Fibroblast of pulmonary artery (primary cell): ENCODE data around the gene ZNF232.
"Not testable (repeated sequence)": the region's sequence is repeated elsewhere in the genome, so short reads cannot be mapped to it uniquely, and the experiment has no call there.

Experiments used
- DNase-seq: peaks from one replicate; pipeline ENCODE4 v3.0.0-alpha.2; 2010; ENCODE audit warnings: low read depth
- H3K4me3 ChIP-seq: replicated peaks from 2 replicates; pipeline ENCODE4 v1.5.1; 2011; ENCODE audit warnings: low read depth, mild to moderate bottlenecking, control low read depth, low read length, moderate library complexity
- TF ChIP-seq, protein P1 (sequence below): IDR thresholded peaks from 2 replicates; pipeline ENCODE4 v1.5.1; 2011; ENCODE audit warnings: mild to moderate bottlenecking, control low read depth, low read length, inconsistent platforms; ENCODE audit errors: missing control alignments

Gene ZNF232

DNA sequence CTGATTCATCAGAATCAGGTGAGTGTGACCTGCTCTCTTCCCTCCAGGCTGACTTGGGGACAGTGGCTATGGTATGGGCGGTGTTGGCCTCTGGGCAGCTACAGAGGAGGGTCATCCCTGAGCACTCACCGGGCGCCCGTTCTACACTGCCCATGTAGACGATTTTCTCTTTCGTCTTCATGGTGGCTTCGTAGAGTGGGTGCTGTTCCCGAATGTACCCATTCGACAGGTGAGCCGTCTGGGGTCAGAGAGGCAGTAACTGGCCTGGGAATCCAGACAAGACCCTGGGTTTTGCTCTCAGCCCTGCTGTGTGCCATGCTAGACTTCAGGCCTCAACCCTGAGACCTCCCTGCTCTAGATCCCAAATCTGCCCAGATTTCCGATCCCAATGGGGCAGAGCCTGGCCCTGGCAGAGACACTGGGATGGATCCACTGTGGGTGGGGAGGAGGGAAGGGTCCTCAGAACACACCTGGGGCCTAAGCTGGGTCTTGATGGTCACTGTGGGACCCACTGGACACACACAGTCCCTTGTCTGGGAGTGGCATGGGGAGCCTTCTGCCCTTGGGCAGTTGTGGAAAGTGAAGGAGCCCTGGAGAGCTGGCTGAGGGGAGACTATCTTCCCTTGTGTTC lies 17.3 kb upstream of the ZNF232 start:
- DNase-seq: no peak
- H3K4me3 ChIP-seq: no peak overlapping the region
- TF ChIP-seq, protein P1, sequence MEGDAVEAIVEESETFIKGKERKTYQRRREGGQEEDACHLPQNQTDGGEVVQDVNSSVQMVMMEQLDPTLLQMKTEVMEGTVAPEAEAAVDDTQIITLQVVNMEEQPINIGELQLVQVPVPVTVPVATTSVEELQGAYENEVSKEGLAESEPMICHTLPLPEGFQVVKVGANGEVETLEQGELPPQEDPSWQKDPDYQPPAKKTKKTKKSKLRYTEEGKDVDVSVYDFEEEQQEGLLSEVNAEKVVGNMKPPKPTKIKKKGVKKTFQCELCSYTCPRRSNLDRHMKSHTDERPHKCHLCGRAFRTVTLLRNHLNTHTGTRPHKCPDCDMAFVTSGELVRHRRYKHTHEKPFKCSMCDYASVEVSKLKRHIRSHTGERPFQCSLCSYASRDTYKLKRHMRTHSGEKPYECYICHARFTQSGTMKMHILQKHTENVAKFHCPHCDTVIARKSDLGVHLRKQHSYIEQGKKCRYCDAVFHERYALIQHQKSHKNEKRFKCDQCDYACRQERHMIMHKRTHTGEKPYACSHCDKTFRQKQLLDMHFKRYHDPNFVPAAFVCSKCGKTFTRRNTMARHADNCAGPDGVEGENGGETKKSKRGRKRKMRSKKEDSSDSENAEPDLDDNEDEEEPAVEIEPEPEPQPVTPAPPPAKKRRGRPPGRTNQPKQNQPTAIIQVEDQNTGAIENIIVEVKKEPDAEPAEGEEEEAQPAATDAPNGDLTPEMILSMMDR: no peak

DNA sequence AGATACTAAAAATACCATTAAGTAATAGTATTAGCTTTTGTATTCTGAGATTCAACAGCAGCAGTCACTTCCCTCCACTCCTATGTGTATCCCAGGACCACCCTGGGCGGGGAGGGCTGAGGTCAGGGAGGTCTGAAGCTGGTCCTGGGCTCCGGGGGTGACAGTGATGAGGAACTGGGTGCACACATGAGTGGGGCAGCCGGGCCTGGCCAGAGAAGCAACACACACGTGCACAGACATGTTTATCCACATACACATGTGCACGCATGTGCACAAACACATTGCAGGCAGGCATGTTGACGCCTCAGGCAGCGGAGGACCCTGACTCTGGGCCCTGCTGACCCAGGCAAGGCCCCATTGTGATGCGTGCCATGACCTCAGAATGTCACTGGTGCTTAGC lies 16.7 kb upstream of the ZNF232 start:
- not testable (repeated sequence) for DNase-seq, H3K4me3 ChIP-seq

DNA sequence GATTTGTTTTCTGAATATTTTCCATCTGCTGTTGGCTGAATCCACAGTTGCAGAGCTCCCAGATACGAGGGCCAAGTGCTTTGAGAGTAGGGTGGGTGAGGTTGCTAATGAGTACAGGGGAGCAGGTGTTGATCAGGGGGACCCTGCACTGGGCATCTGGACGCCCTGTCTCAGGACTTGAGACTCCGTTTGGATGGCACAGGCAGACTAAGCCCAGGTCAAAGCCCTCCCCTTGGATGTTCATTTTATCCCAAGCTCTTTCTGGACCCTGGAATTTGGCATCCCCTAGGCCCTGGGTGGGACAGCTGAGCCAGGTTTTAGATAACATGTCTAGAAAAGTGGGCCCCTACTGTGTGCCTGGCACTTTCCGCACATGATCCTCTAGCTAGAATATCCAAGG lies 16.2 kb upstream of the ZNF232 start:
- DNase-seq: no peak
- H3K4me3 ChIP-seq: no peak overlapping the region
- TF ChIP-seq, protein P1: no peak

DNA sequence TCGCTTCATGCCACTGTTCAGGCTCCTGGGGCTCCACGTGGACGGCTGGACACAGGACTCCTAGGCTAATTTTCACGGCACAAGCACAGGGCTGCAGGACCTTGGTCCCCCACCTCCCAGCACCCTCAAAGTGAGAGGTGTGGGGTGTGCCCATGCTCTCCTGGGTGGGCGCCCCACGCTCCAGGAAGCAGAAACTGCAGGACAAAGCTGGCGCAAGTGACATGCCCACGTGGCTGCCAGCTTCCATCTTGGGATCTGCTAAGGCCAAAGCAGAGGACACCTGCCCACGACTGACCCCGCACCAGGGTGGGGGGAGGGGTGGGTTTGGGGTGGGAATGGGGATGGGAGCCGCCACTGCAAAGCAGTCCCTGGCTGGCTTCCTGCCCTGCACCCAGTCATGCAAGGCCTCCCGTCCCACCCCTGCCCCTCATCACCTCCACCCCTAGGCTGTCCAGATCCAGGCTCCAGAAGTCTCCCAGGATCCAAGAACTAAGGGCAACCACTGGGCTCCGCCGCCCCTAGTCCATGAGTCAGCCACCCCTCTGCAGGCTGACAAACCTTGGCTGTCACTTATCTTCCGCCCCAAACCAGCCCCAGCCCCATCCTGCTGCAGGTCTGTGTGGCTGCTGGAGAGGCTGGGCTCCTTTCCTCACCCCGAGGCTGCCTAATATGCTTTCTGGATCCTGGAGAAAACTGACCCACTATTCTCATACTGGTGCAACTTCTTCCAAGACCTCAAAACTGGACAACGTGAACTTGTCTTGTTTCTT lies 15.2 kb upstream of the ZNF232 start:
- H3K4me3 ChIP-seq: no peak overlapping the region
- DNase-seq: no peak
- TF ChIP-seq, protein P1: no peak

DNA sequence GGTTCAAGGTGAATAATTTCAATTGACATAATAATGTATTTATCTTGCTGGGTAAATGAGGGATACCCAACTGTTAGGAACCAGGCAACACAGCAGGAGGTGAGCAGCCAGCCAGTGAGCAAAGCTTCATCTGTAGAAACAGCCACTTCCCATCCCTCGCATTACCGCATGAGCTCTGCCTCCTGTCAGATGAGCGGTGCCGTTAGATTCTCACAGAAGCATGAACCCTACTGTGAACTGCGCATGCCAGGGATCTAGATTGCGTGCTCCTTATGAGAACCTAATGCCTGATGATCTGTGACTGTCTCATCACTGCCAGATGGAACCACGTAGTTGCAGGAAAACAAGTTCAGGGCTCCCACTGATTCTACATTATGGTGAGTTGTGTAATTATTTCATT lies 13.2 kb upstream of the ZNF232 start:
- H3K4me3 ChIP-seq, DNase-seq: not testable (repeated sequence)

DNA sequence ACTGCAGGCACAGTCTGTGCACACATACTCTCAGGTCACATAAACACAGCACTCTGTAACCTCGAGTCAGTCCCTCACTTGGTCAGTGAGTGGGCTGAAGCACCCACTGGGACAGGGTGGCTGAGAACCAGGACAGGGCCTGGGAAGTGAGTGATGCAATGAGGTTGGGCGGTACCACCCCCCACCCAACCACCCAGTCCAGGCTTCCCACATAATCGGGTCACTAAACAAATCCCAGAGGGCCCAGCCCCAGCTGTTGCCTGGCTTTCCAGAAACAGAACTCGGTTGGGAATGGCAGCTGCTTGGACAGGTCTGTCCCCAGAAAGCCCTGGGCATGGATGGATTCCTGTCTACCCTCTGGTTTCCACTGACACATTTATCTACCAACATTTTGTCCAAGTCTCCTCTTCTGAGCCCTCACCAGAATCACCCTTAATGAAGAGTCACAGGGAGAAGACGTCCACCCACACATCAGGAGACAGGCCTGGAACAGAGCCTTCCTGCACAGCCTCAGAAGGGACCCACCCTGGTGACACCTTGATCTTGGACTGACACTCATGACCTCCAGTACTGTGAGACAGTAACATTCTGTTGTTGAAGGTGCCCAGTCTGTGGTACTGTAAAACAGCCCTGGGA lies 12.6 kb upstream of the ZNF232 start:
- H3K4me3 ChIP-seq, DNase-seq: not testable (repeated sequence)

DNA sequence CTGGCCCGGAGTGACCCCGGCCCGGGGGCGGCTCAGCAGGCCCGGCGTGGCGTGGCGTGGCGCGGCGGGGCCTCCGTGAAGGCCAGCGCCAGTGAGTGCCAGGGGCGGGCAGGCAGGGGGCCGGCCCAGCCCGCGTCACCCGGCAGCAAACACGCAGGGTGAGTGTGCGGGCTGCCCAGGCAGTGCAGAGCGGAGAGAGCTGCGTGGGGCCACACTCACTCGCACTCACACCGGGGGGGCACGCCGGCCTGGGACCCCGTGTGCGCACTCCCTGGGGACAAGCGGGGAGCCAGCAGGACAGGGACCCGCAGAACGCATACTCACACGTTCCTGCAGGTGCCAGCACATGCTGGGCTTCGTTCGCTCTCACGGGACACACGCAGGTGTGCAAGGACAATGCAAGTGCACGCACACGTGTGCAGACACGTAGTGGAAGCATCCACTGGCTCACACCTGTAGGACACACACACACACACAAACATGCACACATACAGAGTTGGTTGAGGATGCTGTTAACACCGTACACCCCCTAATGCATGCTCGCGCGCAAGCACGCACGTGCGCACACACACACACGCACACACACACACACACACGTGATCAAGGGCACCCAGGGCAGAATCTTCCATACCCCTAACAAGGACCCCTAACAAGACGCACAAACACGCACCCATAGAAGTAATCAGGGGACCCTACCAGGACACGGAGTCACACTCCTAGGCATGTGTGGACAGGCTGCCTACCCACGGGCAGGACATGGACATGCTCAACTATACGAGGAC lies 11.9 kb upstream of the ZNF232 start:
- no peak for DNase-seq
- TF ChIP-seq, protein P1: no peak
- H3K4me3 ChIP-seq: no peak overlapping the region

DNA sequence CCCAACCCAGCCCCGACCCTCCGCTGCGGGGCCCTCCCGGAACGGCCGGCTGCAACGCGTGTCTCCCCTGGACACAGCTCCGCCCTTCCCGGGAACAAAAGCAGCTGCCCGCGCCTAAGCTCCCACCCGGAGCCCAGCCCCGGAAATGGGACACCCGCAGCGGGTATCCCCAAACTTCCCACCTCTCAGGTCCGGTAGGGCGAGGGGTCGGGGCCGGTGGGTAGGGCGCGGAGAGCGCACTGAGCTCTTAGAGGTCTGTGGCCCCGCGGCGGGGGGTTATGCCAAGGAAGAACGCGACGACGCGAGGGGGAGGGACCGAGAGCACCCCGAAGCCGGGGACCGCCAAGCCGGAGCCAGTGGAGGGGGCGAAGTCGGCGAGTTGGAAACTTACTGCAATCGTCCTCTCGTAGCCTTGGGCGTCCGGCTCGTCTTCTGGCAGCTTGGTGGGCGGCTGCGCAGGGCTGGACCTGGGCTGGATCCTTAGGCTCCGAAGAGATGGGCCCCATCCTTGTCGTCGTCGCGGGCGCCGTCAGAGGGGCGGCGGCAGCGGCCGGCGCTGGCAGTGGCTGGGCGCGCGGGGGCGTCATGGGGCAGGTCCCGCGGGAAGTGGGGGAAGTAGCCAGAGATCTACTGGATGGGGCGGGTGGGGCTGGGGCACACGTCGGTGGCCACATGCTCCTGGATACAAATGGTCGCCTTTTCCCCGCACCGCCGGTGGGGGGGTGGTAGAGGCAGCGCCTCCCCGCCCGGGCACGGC lies 11.1 kb upstream of the ZNF232 start:
- H3K4me3 ChIP-seq: peak overlapping the region; percentile 37
- peak; percentile 4 for DNase-seq
- TF ChIP-seq, protein P1: no peak

DNA sequence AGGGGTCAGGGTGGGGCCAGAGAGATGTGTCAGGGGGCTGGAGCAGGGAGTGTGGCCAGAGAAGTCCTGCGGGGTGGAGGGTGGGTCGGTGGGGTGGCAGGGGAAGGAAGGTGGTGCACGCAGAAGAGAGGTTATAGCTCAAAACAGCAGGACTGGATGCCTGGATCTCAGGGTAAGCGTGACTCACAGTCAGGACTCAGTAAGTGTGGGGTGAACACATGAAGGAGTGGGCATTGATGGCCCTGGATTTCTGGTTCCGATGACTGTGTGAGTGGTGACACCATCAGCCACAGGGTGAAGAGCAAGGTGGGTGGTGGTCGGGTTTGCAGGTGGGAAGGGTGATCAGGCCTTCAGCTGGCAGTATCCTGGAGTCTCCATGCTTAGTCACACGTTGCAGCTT lies 10.4 kb upstream of the ZNF232 start:
- DNase-seq, H3K4me3 ChIP-seq: not testable (repeated sequence)
